ENCODE measurements around the gene UBL7. TPM values are rescaled to one million over a fixed set of nuclear protein-coding genes. Genes with fewer than 3 reads are reported as not detected.

UBL7 gene
- total RNA-seq: 43.7 and 50.1 TPM in 2 replicates
- long read RNA-seq, transcript UBL7-202 (11 exons, 1,427 nt): minor isoform, 15 of 58 reads
- long read RNA-seq, transcript UBL7-201 (11 exons, 1,360 nt): major isoform, 23 of 58 reads
- long read RNA-seq, partial matches to known transcripts: 3 of 58 reads
- long read RNA-seq, other reads (novel, unspliced or antisense): 14 of 58 reads

- H3K36me3 Mint-ChIP-seq (ENCODE audit: low read depth): peaks cover 18% of the 10 kb centered on the region
- H3K4me3 Mint-ChIP-seq: peak within 1 kb of the TSS; percentile 97
- peak; percentile 23 for TF ChIP-seq CTCF (conservative IDR thresholded peaks at IDR 0.05)
Measured at GRCh38 chr15:74460871-74461846, at the start of gene UBL7. Gene UBL7, minus strand, starts transcription at chr15:74461160. Its CDS starts 2,293 bp downstream, at chr15:74458867.

GRCh38 chr15:74506515-74506840 lies 45.5 kb upstream of the UBL7 start:
- DNase-seq (ENCODE audit: low read depth, low spot score): no peak
- Mint-ChIP-seq H3K27me3 (ENCODE audit: low read depth) (no peaks in the 10 kb centered on the region), H3K4me3 (no peak overlapping the region), H3K27ac (ENCODE audit: unreplicated experiment) (no peak overlapping the region), H3K9me3 (no peaks in the 10 kb centered on the region), H3K36me3 (ENCODE audit: low read depth) (peaks cover 12% of the 10 kb centered on the region), H3K4me1 (no peaks in the 10 kb centered on the region)
- TF ChIP-seq CTCF (conservative IDR thresholded peaks at IDR 0.05): no peak

More at GRCh38 chr15:74460871-74461846, at the start of gene UBL7:
- Mint-ChIP-seq H3K9me3 (peaks cover 2% of the 10 kb centered on the region), H3K27ac (ENCODE audit: unreplicated experiment) (peak within 1 kb of the TSS; percentile 92), H3K4me1 (peaks cover 34% of the 10 kb centered on the region), H3K27me3 (ENCODE audit: low read depth) (no peaks in the 10 kb centered on the region)
- peak; percentile 93 for DNase-seq (ENCODE audit: low read depth, low spot score)

GRCh38 chr15:74505837-74506514 lies 45.0 kb upstream of the UBL7 start:
- Mint-ChIP-seq H3K36me3 (ENCODE audit: low read depth) (peaks cover 12% of the 10 kb centered on the region), H3K4me3 (no peak overlapping the region), H3K27me3 (ENCODE audit: low read depth) (no peaks in the 10 kb centered on the region), H3K4me1 (no peaks in the 10 kb centered on the region), H3K9me3 (no peaks in the 10 kb centered on the region), H3K27ac (ENCODE audit: unreplicated experiment) (no peak overlapping the region)
- no peak for DNase-seq (ENCODE audit: low read depth, low spot score)
- no peak for TF ChIP-seq CTCF (conservative IDR thresholded peaks at IDR 0.05)

- H3K9me3 Mint-ChIP-seq: no peaks in the 10 kb centered on the region
Measured at GRCh38 chr15:74504836-74505235, 43.9 kb upstream of the UBL7 start.

More at GRCh38 chr15:74504836-74505235, 43.9 kb upstream of the UBL7 start:
- Mint-ChIP-seq H3K4me3 (no peak overlapping the region), H3K4me1 (no peaks in the 10 kb centered on the region), H3K27ac (ENCODE audit: unreplicated experiment) (no peak overlapping the region), H3K36me3 (ENCODE audit: low read depth) (peaks cover 12% of the 10 kb centered on the region), H3K27me3 (ENCODE audit: low read depth) (no peaks in the 10 kb centered on the region)
- DNase-seq (ENCODE audit: low read depth, low spot score): no peak
- no peak for TF ChIP-seq CTCF (conservative IDR thresholded peaks at IDR 0.05)
